SK-N-SH (cell line): ENCODE measurements around the gene PLD3.

Source experiments
- YY1 ChIP-seq: IDR thresholded peaks from 2 replicates; pipeline ENCODE4 v1.4.0; 2012; ENCODE audit warnings: low read depth, mild to moderate bottlenecking
- TF ChIP-seq, protein P1 (sequence below): fragments of 200-600 bp; sonication (generic); IDR thresholded peaks from 2 replicates; pipeline ENCODE4 v1.6.1; 2017; ENCODE audit warnings: antibody characterized with exemption, mild to moderate bottlenecking, moderate library complexity
- TF ChIP-seq, protein P2 (sequence below): IDR thresholded peaks from 2 replicates; pipeline ENCODE4 v1.4.0; 2012; ENCODE audit warnings: low read depth, borderline replicate concordance

DNA sequence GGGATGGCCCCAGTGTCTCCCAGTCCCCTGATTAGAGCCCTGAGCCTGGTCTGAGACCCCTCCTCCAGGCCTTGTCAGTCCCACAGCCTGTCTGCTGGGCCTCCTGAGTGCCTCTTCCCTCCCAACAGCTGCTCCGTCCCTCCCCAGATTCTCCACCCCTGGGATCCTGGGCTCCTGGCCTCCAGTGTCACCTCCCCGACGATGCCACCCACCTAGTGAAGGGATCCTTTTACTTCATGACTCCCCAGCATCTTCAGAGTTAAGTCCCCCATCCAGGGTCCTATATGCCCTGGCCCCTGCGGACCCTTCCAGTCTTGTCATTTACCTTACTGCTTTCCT lies 69.1 kb downstream of the PLD3 start:
- TF ChIP-seq YY1 = no peak
- TF ChIP-seq, protein P1, sequence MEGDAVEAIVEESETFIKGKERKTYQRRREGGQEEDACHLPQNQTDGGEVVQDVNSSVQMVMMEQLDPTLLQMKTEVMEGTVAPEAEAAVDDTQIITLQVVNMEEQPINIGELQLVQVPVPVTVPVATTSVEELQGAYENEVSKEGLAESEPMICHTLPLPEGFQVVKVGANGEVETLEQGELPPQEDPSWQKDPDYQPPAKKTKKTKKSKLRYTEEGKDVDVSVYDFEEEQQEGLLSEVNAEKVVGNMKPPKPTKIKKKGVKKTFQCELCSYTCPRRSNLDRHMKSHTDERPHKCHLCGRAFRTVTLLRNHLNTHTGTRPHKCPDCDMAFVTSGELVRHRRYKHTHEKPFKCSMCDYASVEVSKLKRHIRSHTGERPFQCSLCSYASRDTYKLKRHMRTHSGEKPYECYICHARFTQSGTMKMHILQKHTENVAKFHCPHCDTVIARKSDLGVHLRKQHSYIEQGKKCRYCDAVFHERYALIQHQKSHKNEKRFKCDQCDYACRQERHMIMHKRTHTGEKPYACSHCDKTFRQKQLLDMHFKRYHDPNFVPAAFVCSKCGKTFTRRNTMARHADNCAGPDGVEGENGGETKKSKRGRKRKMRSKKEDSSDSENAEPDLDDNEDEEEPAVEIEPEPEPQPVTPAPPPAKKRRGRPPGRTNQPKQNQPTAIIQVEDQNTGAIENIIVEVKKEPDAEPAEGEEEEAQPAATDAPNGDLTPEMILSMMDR = no peak
- TF ChIP-seq, protein P2, sequence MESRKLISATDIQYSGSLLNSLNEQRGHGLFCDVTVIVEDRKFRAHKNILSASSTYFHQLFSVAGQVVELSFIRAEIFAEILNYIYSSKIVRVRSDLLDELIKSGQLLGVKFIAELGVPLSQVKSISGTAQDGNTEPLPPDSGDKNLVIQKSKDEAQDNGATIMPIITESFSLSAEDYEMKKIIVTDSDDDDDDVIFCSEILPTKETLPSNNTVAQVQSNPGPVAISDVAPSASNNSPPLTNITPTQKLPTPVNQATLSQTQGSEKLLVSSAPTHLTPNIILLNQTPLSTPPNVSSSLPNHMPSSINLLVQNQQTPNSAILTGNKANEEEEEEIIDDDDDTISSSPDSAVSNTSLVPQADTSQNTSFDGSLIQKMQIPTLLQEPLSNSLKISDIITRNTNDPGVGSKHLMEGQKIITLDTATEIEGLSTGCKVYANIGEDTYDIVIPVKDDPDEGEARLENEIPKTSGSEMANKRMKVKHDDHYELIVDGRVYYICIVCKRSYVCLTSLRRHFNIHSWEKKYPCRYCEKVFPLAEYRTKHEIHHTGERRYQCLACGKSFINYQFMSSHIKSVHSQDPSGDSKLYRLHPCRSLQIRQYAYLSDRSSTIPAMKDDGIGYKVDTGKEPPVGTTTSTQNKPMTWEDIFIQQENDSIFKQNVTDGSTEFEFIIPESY = no peak
